K562 (cell line): ENCODE data around the gene CPED1. TPM values are rescaled to one million over a fixed set of nuclear protein-coding genes. Genes with fewer than 3 reads are reported as not detected.
"Not testable (repeated sequence)": the region's sequence is repeated elsewhere in the genome, so short reads cannot be mapped to it uniquely, and the experiment has no call there.

Source experiments
- ATAC-seq: fragments of 200-7000 bp; cut with Tn5 transposase; 3 replicates; pipeline ENCODE4 v1.9.1; 2020; ENCODE audit warnings: moderate library complexity
- BruUV-seq: library from RNA; stranded (reverse); fragments of 400-500 nt; replicated peaks from 2 replicates; lab custom pipeline; 2021; lab: Mats Ljungman, UMichigan
- CTCF ChIA-PET: fragments of 300-600 bp; formaldehyde crosslinking; extraction: SDS; loops from one replicate; lab custom pipeline; 2021; ENCODE audit warnings: low intra/inter-chr PET ratio; lab: Yijun Ruan, JAX
- POLR2A ChIA-PET: fragments of 300-600, 350-650 bp; sonication (Branson Sonifier 250); formaldehyde crosslinking; extraction: SDS; loops from one replicate; lab custom pipeline; 2021; ENCODE audit warnings: antibody characterized with exemption, inconsistent platforms; lab: Yijun Ruan, JAX
- DNase-seq, 4 experiments: peaks; one replicate each; pipeline versions ENCODE4 v3.0.0 to v3.0.0-alpha.2; 2011 to 2018; ENCODE audit warnings: low spot score in 3 of 4, mixed read lengths in 3 of 4; ENCODE audit errors: extremely low read depth in 1 of 4
- FAIRE-seq: peaks from 2 replicates; lab custom pipeline; 2011; peaks lifted over from hg19 to GRCh38; lab: Jason Lieb, UNC
- H2AFZ ChIP-seq: 2 replicates; pipeline ENCODE4 v1.6.0; 2011; ENCODE audit warnings: low read depth, low read length, control low read depth, inconsistent platforms
- H3K27ac ChIP-seq: fragments of 200-600 bp; 3 replicates; pipeline ENCODE4 v1.8.0; 2011; ENCODE audit warnings: low read depth, mild to moderate bottlenecking, control low read depth, inconsistent platforms, low read length, moderate library complexity, mixed read lengths; ENCODE audit errors: extremely low read depth
- H3K27me3 ChIP-seq, 2 experiments: fragments of 300-600 bp in 1 of 2; 2 replicates in 1 of 2; 3 replicates in 1 of 2; pipeline versions ENCODE4 v1.6.0 to v1.8.0; 2011; ENCODE audit warnings: inconsistent platforms in 2 of 2, low read length in 2 of 2, mild to moderate bottlenecking in 1 of 2, mixed read lengths in 1 of 2, moderate library complexity in 1 of 2; ENCODE audit not compliant: control insufficient read depth in 2 of 2, insufficient read depth in 2 of 2
- H3K36me3 ChIP-seq: fragments of 300-600 bp; 3 replicates; pipeline ENCODE4 v1.8.0; 2011; ENCODE audit warnings: mild to moderate bottlenecking, low read length, inconsistent platforms; ENCODE audit not compliant: control insufficient read depth, insufficient read depth
- H3K4me1 ChIP-seq, 2 experiments: fragments of 200-600 bp in 1 of 2; replicated peaks in 1 of 2; 2 replicates in 1 of 2; 3 replicates in 1 of 2; pipeline versions ENCODE4 v1.5.1 to v1.8.0; 2011; ENCODE audit warnings: inconsistent platforms in 2 of 2, low read length in 2 of 2, mild to moderate bottlenecking in 1 of 2, mixed read lengths in 1 of 2, moderate library complexity in 1 of 2; ENCODE audit not compliant: control insufficient read depth in 2 of 2, insufficient read depth in 2 of 2
- H3K4me2 ChIP-seq: 2 replicates; pipeline ENCODE4 v1.6.1; 2011; ENCODE audit warnings: low read length, control low read depth, inconsistent platforms, mixed read lengths; ENCODE audit not compliant: insufficient read depth
- H3K4me3 ChIP-seq: fragments of 200-600 bp; sonication (generic), shearing (Covaris generic); 2 replicates; pipeline ENCODE4 v1.5.1; 2016; ENCODE audit warnings: control low read depth, inconsistent platforms
- H3K79me2 ChIP-seq: fragments of 200-600 bp; 3 replicates; pipeline ENCODE4 v1.8.0; 2011; ENCODE audit warnings: low read length, inconsistent platforms; ENCODE audit not compliant: control insufficient read depth, insufficient read depth
- H3K9ac ChIP-seq, 2 experiments: 2 replicates each; pipeline versions ENCODE4 v1.6.0 to v1.6.1; 2011; ENCODE audit warnings: low read depth in 2 of 2, low read length in 2 of 2, control low read depth in 1 of 2, inconsistent platforms in 1 of 2, mild to moderate bottlenecking in 1 of 2, mixed read lengths in 1 of 2; ENCODE audit not compliant: insufficient read depth in 1 of 2
- H3K9me1 ChIP-seq: one replicate; pipeline ENCODE4 v1.6.0; 2011; ENCODE audit warnings: inconsistent platforms, mild to moderate bottlenecking, low read length, moderate library complexity; ENCODE audit not compliant: control insufficient read depth, insufficient read depth
- H3K9me3 ChIP-seq: replicated peaks from 2 replicates; pipeline ENCODE4 v1.5.1; 2011; ENCODE audit warnings: low read depth, low read length, inconsistent platforms; ENCODE audit not compliant: control insufficient read depth, insufficient read depth
- H4K20me1 ChIP-seq: replicated peaks from 2 replicates; pipeline ENCODE4 v1.6.1; 2011; ENCODE audit warnings: low read length, inconsistent platforms, mixed read lengths; ENCODE audit not compliant: control insufficient read depth, insufficient read depth
- ARNT ChIP-seq, 2 experiments: fragments of 450-650 bp; IDR thresholded peaks; 2 replicates each; pipeline ENCODE4 v1.6.1; 2016; ENCODE audit warnings: mild to moderate bottlenecking in 1 of 2
- ATF7 ChIP-seq: fragments of 450-650 bp; IDR thresholded peaks from 2 replicates; pipeline ENCODE4 v1.7.1; 2014; ENCODE audit warnings: mild to moderate bottlenecking, moderate library complexity
- BHLHE40 ChIP-seq: IDR thresholded peaks from 2 replicates; pipeline ENCODE4 v1.6.1; 2011; ENCODE audit warnings: low read length, improper control_type of control experiment
- FOXM1 ChIP-seq, 2 experiments: fragments of 450-650 bp in 1 of 2; sonication (generic) in 1 of 2; formaldehyde crosslinking in 1 of 2; IDR thresholded peaks; 2 replicates each; pipeline versions ENCODE4 v1.6.1 to v1.9.0; 2017 to 2022; ENCODE audit warnings: low read depth in 2 of 2, mild to moderate bottlenecking in 2 of 2, missing genetic modification reagents in 1 of 2, moderate library complexity in 1 of 2
- MEIS2 ChIP-seq: fragments of 450-650 bp; IDR thresholded peaks from 2 replicates; pipeline ENCODE4 v1.6.1; 2014; ENCODE audit warnings: mild to moderate bottlenecking; ENCODE audit not compliant: partially characterized antibody
- SMARCA4 ChIP-seq: fragments of 450-650 bp; IDR thresholded peaks from 2 replicates; pipeline ENCODE4 v1.6.1; 2016
- SMARCA5 ChIP-seq: fragments of 450-650 bp; IDR thresholded peaks from 2 replicates; pipeline ENCODE4 v1.6.1; 2016
- THRAP3 ChIP-seq: fragments of 450-650 bp; IDR thresholded peaks from 2 replicates; pipeline ENCODE4 v1.6.1; 2016; ENCODE audit warnings: mild to moderate bottlenecking, inconsistent platforms, borderline replicate concordance
- TRIM24 ChIP-seq, 2 experiments: fragments of 450-650 bp; IDR thresholded peaks; 2 replicates each; pipeline ENCODE4 v1.6.1; 2016
- ZNF311 ChIP-seq: fragments of 250-450 bp; sonication (Bioruptor Pico); IDR thresholded peaks from 2 replicates; pipeline ENCODE4 v1.4.0; 2020; ENCODE audit warnings: mild to moderate bottlenecking, moderate library complexity
- WGBS: fragments of 100-300 bp; shearing (Covaris generic); methylation state at CpG from one replicate; pipeline ENCODE4 v1.1.6; 2016; ENCODE audit warnings: low coverage, mixed read lengths; ENCODE audit not compliant: insufficient coverage; ENCODE audit errors: missing lambda C conversion rate; 5-methylcytosine and 5-hydroxymethylcytosine counted together
- in situ Hi-C: fragments of 300-500 bp; cut with MboI; formaldehyde crosslinking; loops from 4 replicates; pipeline ENCODE4 v1.15.0; 2018; ENCODE audit warnings: inconsistent platforms, mixed read lengths
- intact Hi-C: fragments of 100-400 bp; cut with micrococcal nuclease; formaldehyde crosslinking; loops from 2 replicates; pipeline ENCODE4 v1.14.2; 2022
- polyA plus RNA-seq, 8 experiments: library from polyadenylated mRNA; depleted of rRNA in 4 of 8; stranded (reverse) in 5 of 8; unstranded in 3 of 8; fragments of >200 nt; fragmentation: Nextera tagmentation in 2 of 8; fragmentation: Illumina TruSeq in 1 of 8; extraction: Ambion mirVana in 2 of 8; extraction: Trizol in 1 of 8; gene quantifications; 2 replicates each; pipeline versions ENCODE4 v1.2.1 to v1.2.3, GENCODE V29; 2011 to 2014; ENCODE audit warnings: inconsistent platforms in 1 of 8, missing spikeins in 1 of 8
- total RNA-seq, 7 experiments: library from RNA; depleted of rRNA in 6 of 7; stranded (reverse); fragments of >200 nt in 6 of 7; fragmentation: Illumina TruSeq in 2 of 7; extraction: Trizol in 2 of 7; gene quantifications; 2 replicates each; pipeline versions ENCODE4 v1.2.1 to v1.2.3, GENCODE V29; 2011 to 2021; ENCODE audit warnings: low replicate concordance in 1 of 7
- TF ChIP-seq, protein P1 (sequence below): fragments of 450-650 bp; formaldehyde crosslinking; IDR thresholded peaks from 2 replicates; pipeline ENCODE4 v1.4.0; 2022; ENCODE audit warnings: mild to moderate bottlenecking, moderate library complexity
- TF ChIP-seq, protein P2 (sequence below): fragments of 450-650 bp; IDR thresholded peaks from 2 replicates; pipeline ENCODE4 v1.6.1; 2016
- TF ChIP-seq, protein P3 (sequence below): fragments of 450-650 bp; IDR thresholded peaks from 2 replicates; pipeline ENCODE4 v1.6.1; 2017; ENCODE audit warnings: antibody characterized with exemption, mild to moderate bottlenecking

CPED1 gene
- total and polyA plus RNA-seq, 9 of the 15 experiments (the other 6 are each of a cell fraction or from before 2014, with no cell fraction given) = 195 to 393 (median 290) TPM

DNA sequence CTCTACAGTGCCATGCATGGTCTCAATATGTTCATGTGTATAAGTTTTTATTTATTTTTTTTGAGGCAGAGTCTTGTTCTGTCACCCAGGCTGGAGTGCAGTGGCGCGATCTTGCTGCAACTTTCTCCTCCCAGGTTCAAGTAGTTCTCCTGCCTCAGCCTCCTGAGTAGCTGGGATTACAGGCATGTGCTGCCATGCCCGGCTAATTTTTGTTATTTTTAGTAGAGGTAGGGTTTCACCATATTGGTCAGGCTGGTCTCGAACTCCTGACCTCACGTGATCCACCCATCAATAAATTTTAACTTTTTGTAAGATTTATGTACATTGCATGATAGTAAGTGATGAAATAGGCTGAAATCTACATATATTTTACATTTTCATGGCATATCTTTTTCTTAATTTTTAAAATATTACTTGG is 86.9 kb downstream of the CPED1 start:
- H4K20me1 ChIP-seq; FAIRE-seq; H3K9me1 ChIP-seq; intact Hi-C loops; ATAC-seq; H3K9me3 ChIP-seq; H3K4me3 ChIP-seq; DNase-seq; H3K27me3 ChIP-seq; BruUV-seq; TF ChIP-seq FOXM1 (CRISPR knock-in tag; IDR thresholded peaks at IDR 0.05; ENCODE audit: low read depth): not testable (repeated sequence)
- 43% methylated on average over 5 of the region's 5 CpGs for WGBS
- CTCF ChIA-PET = interaction anchor here (9.0 kb wide), 1 partner anchor 85 kb away, joined by 129 read pairs; the partner anchor contains the start of gene CPED1
- peaks cover 70% of the 10 kb centered on the region for H3K36me3 ChIP-seq
- H2AFZ ChIP-seq = peak overlapping the region; percentile 4; the same call in 1 of the 2 replicates
- H3K4me2 ChIP-seq = peak overlapping the region; percentile 33
- in situ Hi-C loops = loop anchor here (5.0 kb wide), 1 partner anchor 78 kb away; no protein-coding TSS in a partner anchor
- peak overlapping the region in 1 of 2 experiments; percentile 82; a peak in 2 of 4 replicates for H3K9ac ChIP-seq
- POLR2A ChIA-PET = interaction anchor here (1.4 to 4.5 kb wide), 14 partner anchors 9 to 124 kb away, joined by 3 to 46 read pairs (median 10); partner anchors contain the start of genes CPED1 and ING3
- peaks cover 100% of the 10 kb centered on the region for H3K79me2 ChIP-seq
- peak overlapping the region; percentile 85 for H3K27ac ChIP-seq
- H3K4me1 ChIP-seq = peaks cover 19 to 60% of the 10 kb centered on the region in 2 experiments
- 0 out of 2 replicates have a peak, but pooled peaks have one; percentile 14 for TF ChIP-seq FOXM1 (IDR thresholded peaks at IDR 0.05; ENCODE audit: low read depth)
- peak in 1 of 2 experiments; percentile 20; a peak in 1 of 4 replicates for TF ChIP-seq ARNT (IDR thresholded peaks at IDR 0.05)
- TF ChIP-seq THRAP3 = 0 out of 2 replicates have a peak, but pooled peaks have one; percentile 17
- TF ChIP-seq ATF7 = peak; percentile 31; the same call in 1 of the 2 replicates
- TF ChIP-seq, protein P1, sequence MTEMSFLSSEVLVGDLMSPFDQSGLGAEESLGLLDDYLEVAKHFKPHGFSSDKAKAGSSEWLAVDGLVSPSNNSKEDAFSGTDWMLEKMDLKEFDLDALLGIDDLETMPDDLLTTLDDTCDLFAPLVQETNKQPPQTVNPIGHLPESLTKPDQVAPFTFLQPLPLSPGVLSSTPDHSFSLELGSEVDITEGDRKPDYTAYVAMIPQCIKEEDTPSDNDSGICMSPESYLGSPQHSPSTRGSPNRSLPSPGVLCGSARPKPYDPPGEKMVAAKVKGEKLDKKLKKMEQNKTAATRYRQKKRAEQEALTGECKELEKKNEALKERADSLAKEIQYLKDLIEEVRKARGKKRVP (CRISPR knock-in tag) = peak; percentile 74
- peak; percentile 68 to 73; a peak in 3 of 4 replicates for TF ChIP-seq TRIM24 (IDR thresholded peaks at IDR 0.05)
- TF ChIP-seq MEIS2 = peak; percentile 87
- peak; percentile 48 for TF ChIP-seq SMARCA4
- peak; percentile 41; the same call in 1 of the 2 replicates for TF ChIP-seq BHLHE40
- TF ChIP-seq, protein P2, sequence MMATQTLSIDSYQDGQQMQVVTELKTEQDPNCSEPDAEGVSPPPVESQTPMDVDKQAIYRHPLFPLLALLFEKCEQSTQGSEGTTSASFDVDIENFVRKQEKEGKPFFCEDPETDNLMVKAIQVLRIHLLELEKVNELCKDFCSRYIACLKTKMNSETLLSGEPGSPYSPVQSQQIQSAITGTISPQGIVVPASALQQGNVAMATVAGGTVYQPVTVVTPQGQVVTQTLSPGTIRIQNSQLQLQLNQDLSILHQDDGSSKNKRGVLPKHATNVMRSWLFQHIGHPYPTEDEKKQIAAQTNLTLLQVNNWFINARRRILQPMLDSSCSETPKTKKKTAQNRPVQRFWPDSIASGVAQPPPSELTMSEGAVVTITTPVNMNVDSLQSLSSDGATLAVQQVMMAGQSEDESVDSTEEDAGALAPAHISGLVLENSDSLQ = peak; percentile 60; the same call in 1 of the 2 replicates
- peak; percentile 74; the same call in 1 of the 2 replicates for TF ChIP-seq SMARCA5
- peak; percentile 72; the same call in 1 of the 2 replicates for TF ChIP-seq ZNF311 (CRISPR knock-in tag)
- TF ChIP-seq, protein P3, sequence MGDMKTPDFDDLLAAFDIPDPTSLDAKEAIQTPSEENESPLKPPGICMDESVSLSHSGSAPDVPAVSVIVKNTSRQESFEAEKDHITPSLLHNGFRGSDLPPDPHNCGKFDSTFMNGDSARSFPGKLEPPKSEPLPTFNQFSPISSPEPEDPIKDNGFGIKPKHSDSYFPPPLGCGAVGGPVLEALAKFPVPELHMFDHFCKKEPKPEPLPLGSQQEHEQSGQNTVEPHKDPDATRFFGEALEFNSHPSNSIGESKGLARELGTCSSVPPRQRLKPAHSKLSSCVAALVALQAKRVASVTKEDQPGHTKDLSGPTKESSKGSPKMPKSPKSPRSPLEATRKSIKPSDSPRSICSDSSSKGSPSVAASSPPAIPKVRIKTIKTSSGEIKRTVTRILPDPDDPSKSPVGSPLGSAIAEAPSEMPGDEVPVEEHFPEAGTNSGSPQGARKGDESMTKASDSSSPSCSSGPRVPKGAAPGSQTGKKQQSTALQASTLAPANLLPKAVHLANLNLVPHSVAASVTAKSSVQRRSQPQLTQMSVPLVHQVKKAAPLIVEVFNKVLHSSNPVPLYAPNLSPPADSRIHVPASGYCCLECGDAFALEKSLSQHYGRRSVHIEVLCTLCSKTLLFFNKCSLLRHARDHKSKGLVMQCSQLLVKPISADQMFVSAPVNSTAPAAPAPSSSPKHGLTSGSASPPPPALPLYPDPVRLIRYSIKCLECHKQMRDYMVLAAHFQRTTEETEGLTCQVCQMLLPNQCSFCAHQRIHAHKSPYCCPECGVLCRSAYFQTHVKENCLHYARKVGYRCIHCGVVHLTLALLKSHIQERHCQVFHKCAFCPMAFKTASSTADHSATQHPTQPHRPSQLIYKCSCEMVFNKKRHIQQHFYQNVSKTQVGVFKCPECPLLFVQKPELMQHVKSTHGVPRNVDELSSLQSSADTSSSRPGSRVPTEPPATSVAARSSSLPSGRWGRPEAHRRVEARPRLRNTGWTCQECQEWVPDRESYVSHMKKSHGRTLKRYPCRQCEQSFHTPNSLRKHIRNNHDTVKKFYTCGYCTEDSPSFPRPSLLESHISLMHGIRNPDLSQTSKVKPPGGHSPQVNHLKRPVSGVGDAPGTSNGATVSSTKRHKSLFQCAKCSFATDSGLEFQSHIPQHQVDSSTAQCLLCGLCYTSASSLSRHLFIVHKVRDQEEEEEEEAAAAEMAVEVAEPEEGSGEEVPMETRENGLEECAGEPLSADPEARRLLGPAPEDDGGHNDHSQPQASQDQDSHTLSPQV = peak; percentile 8; the same call in 1 of the 2 replicates
